ENCODE data around the gene KSR2.

GRCh38 chr12:117580718-117581062 is 388.1 kb downstream of the KSR2 start:
- TF ChIP-seq CTCF (IDR thresholded peaks at IDR 0.05; ENCODE audit: low read depth, low read length, poor library complexity, severe bottlenecking) (no peak), EZH2phosphoT487 (IDR thresholded peaks at IDR 0.05; ENCODE audit: borderline replicate concordance, low read length) (no peak)
